IMR-90 (cell line): ENCODE data around the gene TCEAL6. TPM values are rescaled to one million over a fixed set of nuclear protein-coding genes. Genes with fewer than 3 reads are reported as not detected.

ENCODE experiments used
- ATAC-seq: fragments of 200-7000 bp; cut with Tn5 transposase; 2 replicates; pipeline ENCODE4 v1.9.1; 2020; ENCODE audit warnings: low read depth, mild to moderate bottlenecking, moderate library complexity
- BruUV-seq: library from RNA; stranded (reverse); fragments of 400-500 nt; replicated peaks from 2 replicates; lab custom pipeline; 2021; lab: Mats Ljungman, UMichigan
- CTCF ChIA-PET: fragments of 300-600 bp; formaldehyde crosslinking; extraction: SDS; loops from one replicate; lab custom pipeline; 2021; ENCODE audit warnings: antibody characterized with exemption; lab: Yijun Ruan, JAX
- POLR2A ChIA-PET: fragments of 300-600 bp; sonication (Branson Sonifier 250); formaldehyde crosslinking; loops from one replicate; lab custom pipeline; 2022; ENCODE audit warnings: antibody characterized with exemption; ENCODE audit not compliant: unreplicated experiment; lab: Charles Lee
- DNase-seq: peaks from one replicate; pipeline ENCODE4 v3.0.0; 2013
- H2AFZ ChIP-seq: replicated peaks from 2 replicates; pipeline ENCODE3; 2013; ENCODE audit warnings: low read length, mild to moderate bottlenecking; ENCODE audit not compliant: poor library complexity
- H2AK5ac ChIP-seq: 2 replicates; pipeline ENCODE4 v1.6.1; 2013; ENCODE audit warnings: low read depth, low read length, inconsistent platforms
- H2AK9ac ChIP-seq: replicated peaks from 2 replicates; pipeline ENCODE3; 2013; ENCODE audit warnings: mild to moderate bottlenecking, low read depth, low read length, moderate library complexity; ENCODE audit not compliant: poor library complexity
- H2BK120ac ChIP-seq: 2 replicates; pipeline ENCODE4 v1.6.1; 2013; ENCODE audit warnings: low read depth, low read length, inconsistent platforms
- H2BK15ac ChIP-seq: 3 replicates; pipeline ENCODE4 v1.6.1; 2013; ENCODE audit warnings: low read depth, low read length, inconsistent platforms
- H2BK20ac ChIP-seq: 2 replicates; pipeline ENCODE4 v1.6.1; 2013; ENCODE audit warnings: low read depth, mild to moderate bottlenecking, inconsistent platforms, low read length, moderate library complexity
- H2BK5ac ChIP-seq: 2 replicates; pipeline ENCODE4 v1.6.1; 2013; ENCODE audit warnings: mild to moderate bottlenecking, low read depth, low read length, inconsistent platforms; ENCODE audit not compliant: poor library complexity, severe bottlenecking
- H3K14ac ChIP-seq: replicated peaks from 2 replicates; pipeline ENCODE4 v1.6.1; 2013; ENCODE audit warnings: low read depth, low read length, inconsistent platforms
- H3K18ac ChIP-seq: 2 replicates; pipeline ENCODE4 v1.6.1; 2013; ENCODE audit warnings: low read depth, low read length, control low read depth
- H3K23ac ChIP-seq: 2 replicates; pipeline ENCODE4 v1.6.1; 2013; ENCODE audit warnings: low read depth, low read length, inconsistent platforms
- H3K27ac ChIP-seq: 2 replicates; pipeline ENCODE4 v1.5.1; 2013; ENCODE audit warnings: mild to moderate bottlenecking, control low read depth, low read length; ENCODE audit not compliant: insufficient read depth
- H3K27me3 ChIP-seq: 2 replicates; pipeline ENCODE4 v1.6.1; 2013; ENCODE audit warnings: low read length; ENCODE audit not compliant: control insufficient read depth, insufficient read depth
- H3K36me3 ChIP-seq: 2 replicates; pipeline ENCODE4 v1.6.1; 2013; ENCODE audit warnings: low read length, mixed read lengths; ENCODE audit not compliant: control insufficient read depth, insufficient read depth
- H3K4ac ChIP-seq: 2 replicates; pipeline ENCODE4 v1.6.1; 2013; ENCODE audit warnings: low read depth, low read length, inconsistent platforms
- H3K4me1 ChIP-seq: 2 replicates; pipeline ENCODE4 v1.6.1; 2013; ENCODE audit warnings: low read length, mixed read lengths; ENCODE audit not compliant: control insufficient read depth, insufficient read depth
- H3K4me2 ChIP-seq: 2 replicates; pipeline ENCODE4 v1.6.1; 2013; ENCODE audit warnings: low read depth, mild to moderate bottlenecking, control low read depth, low read length, moderate library complexity
- H3K4me3 ChIP-seq: 2 replicates; pipeline ENCODE4 v1.5.1; 2013; ENCODE audit warnings: low read depth, mild to moderate bottlenecking, control low read depth, low read length, moderate library complexity; ENCODE audit not compliant: insufficient read depth
- H3K56ac ChIP-seq: 2 replicates; pipeline ENCODE4 v1.6.1; 2013; ENCODE audit warnings: low read length, inconsistent platforms; ENCODE audit not compliant: insufficient read depth; ENCODE audit errors: extremely low read depth
- H3K79me1 ChIP-seq, 2 experiments: 2 replicates each; pipeline ENCODE4 v1.6.1; 2013; ENCODE audit warnings: low read length in 2 of 2, inconsistent platforms in 1 of 2, low read depth in 1 of 2
- H3K9ac ChIP-seq: 2 replicates; pipeline ENCODE4 v1.6.1; 2013; ENCODE audit warnings: low read depth, low read length, control low read depth
- H3K9me1 ChIP-seq: 2 replicates; pipeline ENCODE4 v1.6.1; 2013; ENCODE audit warnings: low read length, inconsistent platforms; ENCODE audit not compliant: insufficient read depth
- H3K9me3 ChIP-seq: 2 replicates; pipeline ENCODE4 v1.6.1; 2013; ENCODE audit warnings: low read length; ENCODE audit not compliant: control insufficient read depth, insufficient read depth
- H4K20me1 ChIP-seq: 2 replicates; pipeline ENCODE4 v1.6.1; 2013; ENCODE audit warnings: low read length, inconsistent platforms; ENCODE audit not compliant: insufficient read depth
- H4K5ac ChIP-seq: 2 replicates; pipeline ENCODE4 v1.6.1; 2013; ENCODE audit warnings: mild to moderate bottlenecking, low read depth, low read length, control low read depth
- H4K8ac ChIP-seq, 2 experiments: 2 replicates each; pipeline ENCODE4 v1.6.1; 2013; ENCODE audit warnings: low read depth in 2 of 2, low read length in 2 of 2, control low read depth in 1 of 2, inconsistent platforms in 1 of 2
- H4K91ac ChIP-seq: 2 replicates; pipeline ENCODE4 v1.6.1; 2013; ENCODE audit warnings: low read depth, low read length, inconsistent platforms; ENCODE audit not compliant: insufficient read depth
- BHLHE40 ChIP-seq: fragments of 150-350 bp; IDR thresholded peaks from 2 replicates; pipeline ENCODE4 v1.6.1; 2016; ENCODE audit warnings: mild to moderate bottlenecking, low read depth, low read length
- CEBPB ChIP-seq: IDR thresholded peaks from 2 replicates; pipeline ENCODE4 v1.6.1; 2012; ENCODE audit warnings: low read depth, low read length, improper control_type of control experiment
- CHD1 ChIP-seq: IDR thresholded peaks from 2 replicates; pipeline ENCODE4 v1.6.1; 2012; ENCODE audit warnings: low read depth, low read length, improper control_type of control experiment
- FOS ChIP-seq: fragments of 150-350 bp; IDR thresholded peaks from 2 replicates; pipeline ENCODE4 v1.6.1; 2016; ENCODE audit warnings: low read depth, low read length
- MAFK ChIP-seq: IDR thresholded peaks from 2 replicates; pipeline ENCODE4 v1.6.1; 2012; ENCODE audit warnings: low read depth, low read length, improper control_type of control experiment
- MAZ ChIP-seq: IDR thresholded peaks from 2 replicates; pipeline ENCODE4 v1.6.1; 2012; ENCODE audit warnings: low read depth, mild to moderate bottlenecking, low read length, improper control_type of control experiment, moderate library complexity, borderline replicate concordance
- MXI1 ChIP-seq: IDR thresholded peaks from 2 replicates; pipeline ENCODE4 v1.6.1; 2012; ENCODE audit warnings: low read depth, mild to moderate bottlenecking, low read length, moderate library complexity, borderline replicate concordance
- NFE2L2 ChIP-seq: fragments of 150-350 bp; IDR thresholded peaks from 2 replicates; pipeline ENCODE4 v1.6.1; 2016; ENCODE audit warnings: low read depth, mild to moderate bottlenecking, low read length
- POLR2A ChIP-seq: IDR thresholded peaks from 2 replicates; pipeline ENCODE4 v1.6.1; 2012; ENCODE audit warnings: mild to moderate bottlenecking, low read depth, low read length
- RAD21 ChIP-seq: IDR thresholded peaks from 2 replicates; pipeline ENCODE4 v1.6.1; 2012; ENCODE audit warnings: low read length, improper control_type of control experiment
- RCOR1 ChIP-seq: IDR thresholded peaks from 2 replicates; pipeline ENCODE4 v1.6.1; 2012; ENCODE audit warnings: mild to moderate bottlenecking, low read length, improper control_type of control experiment; ENCODE audit not compliant: insufficient replicate concordance
- RFX5 ChIP-seq: IDR thresholded peaks from 2 replicates; pipeline ENCODE4 v1.8.0; 2012; ENCODE audit warnings: low read depth, mild to moderate bottlenecking, low read length, moderate library complexity
- SMC3 ChIP-seq: fragments of 150-350 bp; IDR thresholded peaks from 2 replicates; pipeline ENCODE4 v1.6.1; 2016; ENCODE audit warnings: low read depth, mild to moderate bottlenecking, antibody characterized with exemption, low read length, moderate library complexity
- WGBS, 2 experiments: methylation state at CpG; one replicate each; pipeline versions ENCODE4 v1.1.5 to v1.1.7; 2013; ENCODE audit warnings: missing lambda C conversion rate in 2 of 2; ENCODE audit not compliant: insufficient read length in 1 of 2; ENCODE audit errors: extremely low coverage in 2 of 2; 5-methylcytosine and 5-hydroxymethylcytosine counted together
- dilution Hi-C: fragments of 300-500 bp; cut with HindIII; formaldehyde crosslinking; loops from one replicate; pipeline ENCODE4 v1.14.3; 2018; ENCODE audit warnings: low sequenced_read_pairs; ENCODE audit not compliant: unreplicated experiment
- in situ Hi-C: fragments of 300-500 bp; cut with MboI; formaldehyde crosslinking; loops from 3 replicates; pipeline ENCODE4 v1.14.3; 2019; ENCODE audit warnings: low sequenced_read_pairs, inconsistent platforms, mixed read lengths
- intact Hi-C: fragments of 100-400 bp; cut with micrococcal nuclease; formaldehyde crosslinking; loops from 2 replicates; pipeline ENCODE4 v1.10.0; 2022
- polyA plus RNA-seq, 3 experiments: library from polyadenylated mRNA; depleted of rRNA; stranded (reverse); fragments of >200 nt; gene quantifications; 2 replicates each; pipeline ENCODE4 v1.2.3, GENCODE V29; 2012; ENCODE audit warnings: low replicate concordance in 1 of 3
- total RNA-seq: library from RNA; depleted of rRNA; stranded (reverse); fragments of >200 nt; gene quantifications from 2 replicates; pipeline ENCODE4 v1.2.3, GENCODE V29; 2012
- TF ChIP-seq, protein P1 (sequence below): fragments of 150-350 bp; IDR thresholded peaks from 2 replicates; pipeline ENCODE4 v1.6.1; 2017; ENCODE audit warnings: mild to moderate bottlenecking, antibody characterized with exemption, low read length, low read depth
- TF ChIP-seq, protein P2 (sequence below): fragments of 150-350 bp; IDR thresholded peaks from 2 replicates; pipeline ENCODE4 v1.6.1; 2016; ENCODE audit warnings: low read depth, mild to moderate bottlenecking, low read length, moderate library complexity, borderline replicate concordance

TCEAL6 gene
- total and polyA plus RNA-seq, 2 of the 4 experiments (the other 2 are of a cell fraction), result not detected

DNA sequence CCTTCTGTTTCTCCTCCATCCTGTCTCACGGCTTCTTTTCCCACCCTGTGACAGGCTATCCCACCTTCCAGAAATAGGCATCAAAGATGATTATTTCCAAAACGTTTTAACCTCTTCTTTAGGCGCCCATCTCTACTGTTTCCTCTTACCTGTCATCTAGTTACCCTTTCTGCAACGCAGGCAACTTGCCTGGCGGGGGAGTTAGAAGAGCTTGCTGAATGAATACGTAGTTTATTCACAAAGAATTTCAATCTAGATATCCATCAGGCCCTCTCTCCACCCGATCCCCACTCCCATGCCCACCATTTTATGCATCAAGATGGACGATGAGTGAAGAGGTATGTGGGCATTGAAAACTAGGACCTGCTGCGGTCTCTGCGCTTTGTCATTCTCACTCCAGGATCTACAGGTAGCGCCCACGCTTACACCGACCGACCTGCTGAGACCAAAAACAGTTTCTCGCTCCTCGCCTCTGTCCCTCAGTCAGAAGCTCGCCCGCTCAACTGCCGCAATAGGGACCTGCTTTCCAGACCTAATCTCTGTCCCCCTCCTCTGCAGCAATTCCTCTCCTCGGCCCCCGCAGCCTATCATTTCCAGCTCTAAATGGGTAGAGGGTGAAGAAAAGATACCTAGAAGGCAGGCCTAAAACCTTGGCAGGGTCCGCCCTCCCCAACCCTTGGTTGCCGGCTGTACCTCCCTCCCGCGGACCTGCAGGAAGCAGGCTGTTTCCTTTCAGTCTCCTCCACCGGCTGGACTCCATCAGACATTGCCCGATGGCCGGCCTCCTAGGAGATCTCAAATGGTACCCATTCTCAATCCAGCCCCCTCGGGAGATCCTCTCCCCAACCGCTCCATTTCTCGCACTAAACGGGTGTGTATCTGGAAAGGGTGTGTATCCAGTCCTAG is 12.9 kb upstream of the TCEAL6 start:
- Histone ChIP-seq H4K91ac (no peak overlapping the region), H3K27ac (no peak overlapping the region), H3K9me3 (no peaks in the 10 kb centered on the region), H4K5ac (no peak overlapping the region), H2BK120ac (no peak overlapping the region), H3K27me3 (peaks cover 2% of the 10 kb centered on the region; the same call in 1 of the 2 replicates), H3K4me1 (no peaks in the 10 kb centered on the region), H4K8ac (no peak overlapping the region), H3K23ac (no peak overlapping the region), H3K4me2 (no peak overlapping the region), H3K4me3 (no peak overlapping the region), H2AK5ac (no peak overlapping the region), H2AFZ (peak overlapping the region; percentile 79), H4K20me1 (no peaks in the 10 kb centered on the region), H3K36me3 (no peaks in the 10 kb centered on the region), H3K79me1 (no peaks in the 10 kb centered on the region), H3K4ac (no peak overlapping the region), H2AK9ac (peak overlapping the region; percentile 65), H3K9ac (no peak overlapping the region), H2BK20ac (no peak overlapping the region), H3K9me1 (no peaks in the 10 kb centered on the region), H2BK5ac (no peak overlapping the region), H3K14ac (no peak overlapping the region), H3K56ac (no peak overlapping the region), H3K18ac (no peak overlapping the region), H2BK15ac (no peak overlapping the region)
- dilution Hi-C loops (no loop called here), intact Hi-C loops (no loop called here), in situ Hi-C loops (no loop called here)
- BruUV-seq, result no TSS peak
- no peak for ATAC-seq
- POLR2A ChIA-PET, result interaction anchor here (0.6 kb wide), 1 partner anchor 439 kb away, joined by 4 read pairs; no protein-coding TSS in a partner anchor
- CTCF ChIA-PET, result no interaction called here
- DNase-seq, result no peak
- 21% methylated on average over 7 of the region's 32 CpGs; no CpG with 5 or more reads in 1 of the 2 experiments for WGBS, 2 experiments
- TF ChIP-seq MAZ (no peak), MAFK (no peak), MXI1 (no peak), CEBPB (no peak), RFX5 (no peak), CHD1 (no peak), FOS (no peak), POLR2A (no peak), SMC3 (no peak), RAD21 (no peak), NFE2L2 (no peak), BHLHE40 (no peak), RCOR1 (no peak)
- TF ChIP-seq, protein P1, sequence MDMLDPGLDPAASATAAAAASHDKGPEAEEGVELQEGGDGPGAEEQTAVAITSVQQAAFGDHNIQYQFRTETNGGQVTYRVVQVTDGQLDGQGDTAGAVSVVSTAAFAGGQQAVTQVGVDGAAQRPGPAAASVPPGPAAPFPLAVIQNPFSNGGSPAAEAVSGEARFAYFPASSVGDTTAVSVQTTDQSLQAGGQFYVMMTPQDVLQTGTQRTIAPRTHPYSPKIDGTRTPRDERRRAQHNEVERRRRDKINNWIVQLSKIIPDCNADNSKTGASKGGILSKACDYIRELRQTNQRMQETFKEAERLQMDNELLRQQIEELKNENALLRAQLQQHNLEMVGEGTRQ, result no peak
- TF ChIP-seq, protein P2, sequence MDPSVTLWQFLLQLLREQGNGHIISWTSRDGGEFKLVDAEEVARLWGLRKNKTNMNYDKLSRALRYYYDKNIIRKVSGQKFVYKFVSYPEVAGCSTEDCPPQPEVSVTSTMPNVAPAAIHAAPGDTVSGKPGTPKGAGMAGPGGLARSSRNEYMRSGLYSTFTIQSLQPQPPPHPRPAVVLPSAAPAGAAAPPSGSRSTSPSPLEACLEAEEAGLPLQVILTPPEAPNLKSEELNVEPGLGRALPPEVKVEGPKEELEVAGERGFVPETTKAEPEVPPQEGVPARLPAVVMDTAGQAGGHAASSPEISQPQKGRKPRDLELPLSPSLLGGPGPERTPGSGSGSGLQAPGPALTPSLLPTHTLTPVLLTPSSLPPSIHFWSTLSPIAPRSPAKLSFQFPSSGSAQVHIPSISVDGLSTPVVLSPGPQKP, result no peak
